ENCODE data around the gene NOB1.

DNA sequence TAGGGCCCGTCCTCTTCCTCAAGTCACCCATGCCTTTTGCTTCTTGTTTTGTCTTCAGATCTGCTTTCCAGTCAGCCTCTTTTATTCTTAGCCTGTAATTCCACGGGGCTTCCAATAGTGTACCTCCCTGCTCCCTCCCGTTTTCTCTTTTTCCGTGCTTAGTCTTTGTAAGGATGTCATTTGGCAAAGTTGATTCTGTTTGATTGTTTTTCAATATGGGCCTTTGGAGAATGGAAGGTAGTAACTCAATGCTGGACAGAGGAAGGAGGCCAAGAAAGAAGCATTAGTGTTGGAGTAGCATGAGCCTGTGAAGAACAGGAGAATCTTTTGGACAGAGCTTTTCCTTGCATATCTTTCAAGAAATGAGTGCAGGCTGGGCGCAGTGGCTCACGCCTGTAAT is 13.9 kb upstream of the NOB1 start:
- TF ChIP-seq POLR2A (IDR thresholded peaks at IDR 0.05) (no peak), EP300 (IDR thresholded peaks at IDR 0.05) (no peak), POLR2AphosphoS5 (IDR thresholded peaks at IDR 0.05) (no peak)
- TF ChIP-seq, protein P1, sequence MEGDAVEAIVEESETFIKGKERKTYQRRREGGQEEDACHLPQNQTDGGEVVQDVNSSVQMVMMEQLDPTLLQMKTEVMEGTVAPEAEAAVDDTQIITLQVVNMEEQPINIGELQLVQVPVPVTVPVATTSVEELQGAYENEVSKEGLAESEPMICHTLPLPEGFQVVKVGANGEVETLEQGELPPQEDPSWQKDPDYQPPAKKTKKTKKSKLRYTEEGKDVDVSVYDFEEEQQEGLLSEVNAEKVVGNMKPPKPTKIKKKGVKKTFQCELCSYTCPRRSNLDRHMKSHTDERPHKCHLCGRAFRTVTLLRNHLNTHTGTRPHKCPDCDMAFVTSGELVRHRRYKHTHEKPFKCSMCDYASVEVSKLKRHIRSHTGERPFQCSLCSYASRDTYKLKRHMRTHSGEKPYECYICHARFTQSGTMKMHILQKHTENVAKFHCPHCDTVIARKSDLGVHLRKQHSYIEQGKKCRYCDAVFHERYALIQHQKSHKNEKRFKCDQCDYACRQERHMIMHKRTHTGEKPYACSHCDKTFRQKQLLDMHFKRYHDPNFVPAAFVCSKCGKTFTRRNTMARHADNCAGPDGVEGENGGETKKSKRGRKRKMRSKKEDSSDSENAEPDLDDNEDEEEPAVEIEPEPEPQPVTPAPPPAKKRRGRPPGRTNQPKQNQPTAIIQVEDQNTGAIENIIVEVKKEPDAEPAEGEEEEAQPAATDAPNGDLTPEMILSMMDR (IDR thresholded peaks at IDR 0.05), result no peak
